ENCODE data around the gene DNASE2. TPM values are rescaled to one million over a fixed set of nuclear protein-coding genes. Genes with fewer than 3 reads are reported as not detected.
A peak's percentile ranks its signal among the peaks of the same experiment; 100 is the strongest.

The DNASE2 gene
- total RNA-seq, 1 experiment from 2014 or later: 23.8 TPM

DNA sequence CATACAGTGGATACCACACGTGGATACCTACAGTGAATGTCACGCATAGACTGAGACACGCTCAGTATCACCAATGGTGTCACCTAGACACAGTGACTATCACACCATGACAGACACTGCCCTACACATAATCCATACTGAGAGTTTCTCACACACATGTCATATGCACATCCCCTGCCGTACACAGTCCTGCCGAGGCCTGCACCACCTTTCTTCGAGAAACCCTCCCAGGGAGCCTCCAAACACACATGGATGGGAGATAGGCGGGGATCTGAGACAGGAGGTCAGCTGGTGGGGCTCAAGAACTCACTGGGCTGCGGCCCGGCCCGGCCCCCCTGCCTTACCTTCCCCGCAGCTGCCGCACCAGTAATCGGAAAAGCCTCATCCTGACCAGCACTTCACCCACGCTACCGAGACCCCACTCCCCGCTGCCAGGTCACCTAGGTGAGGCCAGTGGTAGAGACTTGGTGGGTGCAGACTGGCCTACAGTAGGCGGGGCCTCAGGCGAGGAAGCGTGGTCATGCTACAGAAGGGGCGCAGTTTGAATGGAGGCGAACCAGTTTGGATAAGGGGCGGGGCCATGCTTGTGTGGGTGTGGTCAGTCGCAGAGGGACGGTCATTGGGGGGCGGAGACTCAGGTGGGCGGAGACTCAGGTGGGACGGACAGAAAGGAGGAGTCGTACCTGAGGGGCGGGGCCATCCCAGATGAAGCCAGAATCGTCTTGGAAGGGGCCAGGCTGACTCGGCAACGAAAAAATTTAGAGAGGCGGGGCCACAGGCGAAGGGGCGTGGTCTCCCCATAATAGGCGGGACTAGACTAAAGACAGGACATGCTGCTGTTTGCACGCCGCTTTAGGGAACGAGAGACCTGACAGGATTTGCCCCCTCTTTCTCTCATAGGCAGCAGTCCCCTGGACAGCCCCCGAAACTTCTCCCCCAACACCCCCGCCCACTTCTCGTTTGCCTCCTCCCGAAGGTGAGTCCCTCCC, 40.9 kb downstream of the DNASE2 start:
- Histone ChIP-seq H4K91ac (ENCODE audit: insufficient read length, low read depth, low read length) (no peak overlapping the region), H3K56ac (ENCODE audit: insufficient read length, low read depth, low read length) (no peak overlapping the region), H3T11ph (ENCODE audit: low read length) (no peak overlapping the region), H3K4me2 (ENCODE audit: insufficient read depth, insufficient read length, low read length) (peak overlapping the region; percentile 48), H2BK15ac (ENCODE audit: low read depth, low read length) (no peak overlapping the region), H2BK5ac (ENCODE audit: insufficient read length, low read length) (no peak overlapping the region), H3K27ac (ENCODE audit: insufficient read length, low read depth, low read length) (no peak overlapping the region), H4K5ac (ENCODE audit: insufficient read length, low read depth, low read length) (no peak overlapping the region), H3K79me1 (ENCODE audit: insufficient read depth, low read depth, low read length, poor library complexity, severe bottlenecking) (no peaks in the 10 kb centered on the region), H2AFZ (ENCODE audit: low read length) (no peak overlapping the region), H4K8ac (replicated peaks; ENCODE audit: insufficient read length, low read depth, low read length) (no peak overlapping the region), H3K9me3 (ENCODE audit: control insufficient read depth, low read depth, low read length) (no peaks in the 10 kb centered on the region), H3K14ac (ENCODE audit: insufficient read depth, low read length) (no peak overlapping the region), H2BK12ac (ENCODE audit: insufficient read length, low read depth, low read length) (no peak overlapping the region), H3K4ac (ENCODE audit: low read depth, low read length) (no peak overlapping the region), H3K23ac (ENCODE audit: insufficient read length, low read depth, low read length) (no peak overlapping the region), H2BK120ac (ENCODE audit: low read depth, low read length, poor library complexity, severe bottlenecking) (no peak overlapping the region), H2BK20ac (ENCODE audit: low read depth, low read length, poor library complexity, severe bottlenecking) (no peak overlapping the region), H4K20me1 (ENCODE audit: control insufficient read depth, insufficient read depth, insufficient read length) (no peaks in the 10 kb centered on the region), H3K9ac (ENCODE audit: extremely low read depth, insufficient read length, low read length) (no peak overlapping the region), H3K27me3 (ENCODE audit: insufficient read depth, low read length) (no peaks in the 10 kb centered on the region), H3K23me2 (ENCODE audit: insufficient read length, low read depth, low read length, poor library complexity, severe bottlenecking) (peaks cover 2% of the 10 kb centered on the region), H3K18ac (ENCODE audit: insufficient read length, low read depth, low read length) (no peak overlapping the region), H3K79me2 (ENCODE audit: insufficient read depth, low read length) (no peaks in the 10 kb centered on the region), H2AK5ac (ENCODE audit: insufficient read length, low read length) (no peak overlapping the region), H3K4me1 (ENCODE audit: insufficient read depth, low read length) (peaks cover 2% of the 10 kb centered on the region; the same call in 1 of the 2 replicates)
- TF ChIP-seq CTCF (conservative IDR thresholded peaks at IDR 0.05): no peak
- Mint-ChIP-seq H3K4me1 (peaks cover 35 to 37% of the 10 kb centered on the region in 2 experiments), H3K27ac (peak overlapping the region; percentile 95 to 99 (median 99); a peak in 5 of 7 replicates), H3K9me3 (no peaks in the 10 kb centered on the region; a peak in 1 of 5 replicates), H3K27me3 (ENCODE audit: low read depth) (peaks cover 15% of the 10 kb centered on the region), H3K4me3 (peak overlapping the region; percentile 64 to 81), H3K36me3 (ENCODE audit: insufficient read depth in 1 of 3, low read depth in 3 of 3) (peaks cover 0 to 8% (median 8%) of the 10 kb centered on the region in 3 experiments; a peak in 6 of 7 replicates)
- no CpG with 5 or more reads among the region's 43 CpGs for WGBS (ENCODE audit: extremely low coverage, insufficient read length, low lambda C conversion rate)
- peak; percentile 98 for DNase-seq

All from H9 (cell line).